K562 (cell line): ENCODE results near the gene HPS5. TPM values are rescaled to one million over a fixed set of nuclear protein-coding genes. Genes with fewer than 3 reads are reported as not detected.

ENCODE experiments used
- ASH1L ChIP-seq: fragments of 450-650 bp; IDR thresholded peaks from 2 replicates; pipeline ENCODE4 v1.6.1; 2018; ENCODE audit warnings: borderline replicate concordance, mild to moderate bottlenecking, low read depth; ENCODE audit not compliant: partially characterized antibody
- CREB3 ChIP-seq: fragments of 450-650 bp; conservative IDR thresholded peaks from 2 replicates; pipeline ENCODE4 v1.6.1; 2016; ENCODE audit warnings: missing genetic modification characterization, low read depth, mild to moderate bottlenecking, missing compliant biosample characterization, moderate library complexity
- FOXK1 ChIP-seq: sonication (generic); formaldehyde crosslinking; IDR thresholded peaks from 2 replicates; pipeline ENCODE4 v1.8.0; 2022; ENCODE audit warnings: missing genetic modification reagents, mild to moderate bottlenecking, borderline replicate concordance
- MYBL2 ChIP-seq, 2 experiments: fragments of 450-650 bp in 1 of 2; sonication (generic) in 1 of 2; formaldehyde crosslinking in 1 of 2; IDR thresholded peaks; 2 replicates each; pipeline versions ENCODE4 v1.6.1 to v1.8.1; 2017 to 2022; ENCODE audit warnings: borderline replicate concordance in 1 of 2, inconsistent platforms in 1 of 2, low read depth in 1 of 2, mild to moderate bottlenecking in 1 of 2, missing genetic modification reagents in 1 of 2, moderate library complexity in 1 of 2
- NR2F6 ChIP-seq: fragments of 450-650 bp; formaldehyde crosslinking; IDR thresholded peaks from 2 replicates; pipeline ENCODE4 v1.4.0; 2020; ENCODE audit warnings: mild to moderate bottlenecking
- PHF21A ChIP-seq: fragments of 450-650 bp; IDR thresholded peaks from 2 replicates; pipeline ENCODE4 v1.6.1; 2017; ENCODE audit warnings: low read depth, borderline replicate concordance
- PRDM10 ChIP-seq: fragments of 450-650 bp; IDR thresholded peaks from 2 replicates; pipeline ENCODE4 v1.6.1; 2018; ENCODE audit not compliant: partially characterized antibody
- SMAD4 ChIP-seq: fragments of 250-450 bp; sonication (Bioruptor Pico); conservative IDR thresholded peaks from 2 replicates; pipeline ENCODE4 v1.8.0; 2021; ENCODE audit warnings: inconsistent platforms, mild to moderate bottlenecking, moderate library complexity
- SP2 ChIP-seq: IDR thresholded peaks from 2 replicates; pipeline ENCODE4 v1.6.1; 2011; ENCODE audit warnings: mild to moderate bottlenecking, low read depth, low read length, moderate library complexity; ENCODE audit not compliant: poor library complexity, severe bottlenecking; ENCODE audit errors: extremely low read depth
- SRSF3 ChIP-seq: fragments of 200-400 bp; formaldehyde crosslinking; IDR thresholded peaks from 2 replicates; pipeline ENCODE4 v1.6.1; 2016; ENCODE audit warnings: mild to moderate bottlenecking, low read length, moderate library complexity; ENCODE audit not compliant: insufficient read depth
- STAG1 ChIP-seq: sonication (generic); formaldehyde crosslinking; IDR thresholded peaks from 2 replicates; pipeline ENCODE4 v1.5.0; 2020; ENCODE audit warnings: missing genetic modification reagents, borderline replicate concordance
- SUPT5H ChIP-seq: fragments of 450-650 bp; IDR thresholded peaks from 2 replicates; pipeline ENCODE4 v1.6.1; 2016
- TAF15 ChIP-seq: fragments of 200-400 bp; formaldehyde crosslinking; IDR thresholded peaks from 2 replicates; pipeline ENCODE4 v1.6.1; 2017; ENCODE audit warnings: mild to moderate bottlenecking, low read depth, low read length, moderate library complexity
- TGIF2 ChIP-seq: sonication (generic); formaldehyde crosslinking; IDR thresholded peaks from 2 replicates; pipeline ENCODE4 v1.8.1; 2022; ENCODE audit warnings: mild to moderate bottlenecking, missing genetic modification reagents, moderate library complexity
- UBTF ChIP-seq, 2 experiments: IDR thresholded peaks; 2 replicates each; pipeline ENCODE4 v1.6.1; 2012; ENCODE audit warnings: improper control_type of control experiment in 2 of 2, low read depth in 2 of 2, low read length in 2 of 2, borderline replicate concordance in 1 of 2
- ZBTB26 ChIP-seq: fragments of 450-650 bp; formaldehyde crosslinking; IDR thresholded peaks from 2 replicates; pipeline ENCODE4 v1.4.0; 2022; ENCODE audit warnings: missing genetic modification characterization
- ZNF384 ChIP-seq: IDR thresholded peaks from 2 replicates; pipeline ENCODE4 v1.6.1; 2012; ENCODE audit warnings: low read depth, low read length, improper control_type of control experiment
- ZNF507 ChIP-seq: conservative IDR thresholded peaks from 2 replicates; pipeline ENCODE4 v1.6.1; 2017; ENCODE audit warnings: missing genetic modification characterization, missing compliant biosample characterization
- polyA plus RNA-seq, 8 experiments: library from polyadenylated mRNA; depleted of rRNA in 4 of 8; stranded (reverse) in 5 of 8; unstranded in 3 of 8; fragments of >200 nt; fragmentation: Nextera tagmentation in 2 of 8; fragmentation: Illumina TruSeq in 1 of 8; extraction: Ambion mirVana in 2 of 8; extraction: Trizol in 1 of 8; gene quantifications; 2 replicates each; pipeline versions ENCODE4 v1.2.1 to v1.2.3, GENCODE V29; 2011 to 2014; ENCODE audit warnings: inconsistent platforms in 1 of 8, missing spikeins in 1 of 8
- total RNA-seq, 7 experiments: library from RNA; depleted of rRNA in 6 of 7; stranded (reverse); fragments of >200 nt in 6 of 7; fragmentation: Illumina TruSeq in 2 of 7; extraction: Trizol in 2 of 7; gene quantifications; 2 replicates each; pipeline versions ENCODE4 v1.2.1 to v1.2.3, GENCODE V29; 2011 to 2021; ENCODE audit warnings: low replicate concordance in 1 of 7

HPS5 gene
- total and polyA plus RNA-seq, 9 of the 15 experiments (the other 6 are each of a cell fraction or from before 2014, with no cell fraction given) = 12.2 to 28.1 (median 16.8) TPM

- TF ChIP-seq PRDM10 = peak; percentile 27
- no peak for TF ChIP-seq NR2F6 (CRISPR knock-in tag)
- TF ChIP-seq MYBL2 (IDR thresholded peaks at IDR 0.05; ENCODE audit: low read depth) = no peak; the same call in 1 of the 2 replicates
- no peak for TF ChIP-seq MYBL2 (CRISPR knock-in tag; IDR thresholded peaks at IDR 0.05; ENCODE audit: borderline replicate concordance)
- peak; percentile 94 for TF ChIP-seq SUPT5H
- TF ChIP-seq SRSF3 = no peak
- TF ChIP-seq UBTF (IDR thresholded peaks at IDR 0.05; ENCODE audit: borderline replicate concordance in 1 of 2, low read depth in 2 of 2, low read length in 2 of 2) = peak; percentile 90 to 96; a peak in 3 of 4 replicates
- no peak for TF ChIP-seq STAG1
- TF ChIP-seq SMAD4 = peak; percentile 72
- TF ChIP-seq PHF21A = no peak
- TF ChIP-seq FOXK1 (CRISPR knock-in tag) = no peak
- TF ChIP-seq ZBTB26 (CRISPR knock-in tag) = no peak
- TF ChIP-seq ASH1L = peak; percentile 74
- TF ChIP-seq ZNF507 (tag) = no peak
- 0 out of 2 replicates have a peak, but pooled peaks have one; percentile 37 for TF ChIP-seq TAF15
- TF ChIP-seq TGIF2 = no peak; the same call in 1 of the 2 replicates
- TF ChIP-seq SP2 = no peak
- 0 out of 2 replicates have a peak, but pooled peaks have one; percentile 11 for TF ChIP-seq ZNF384
- TF ChIP-seq CREB3 = no peak; the same call in 1 of the 2 replicates
Observed at GRCh38 chr11:18321969-18322711, at the start of gene HPS5, which contains the start of gene GTF2H1 (continued).
